ENCODE data around the gene UNC93B1.

Gene UNC93B1

DNA sequence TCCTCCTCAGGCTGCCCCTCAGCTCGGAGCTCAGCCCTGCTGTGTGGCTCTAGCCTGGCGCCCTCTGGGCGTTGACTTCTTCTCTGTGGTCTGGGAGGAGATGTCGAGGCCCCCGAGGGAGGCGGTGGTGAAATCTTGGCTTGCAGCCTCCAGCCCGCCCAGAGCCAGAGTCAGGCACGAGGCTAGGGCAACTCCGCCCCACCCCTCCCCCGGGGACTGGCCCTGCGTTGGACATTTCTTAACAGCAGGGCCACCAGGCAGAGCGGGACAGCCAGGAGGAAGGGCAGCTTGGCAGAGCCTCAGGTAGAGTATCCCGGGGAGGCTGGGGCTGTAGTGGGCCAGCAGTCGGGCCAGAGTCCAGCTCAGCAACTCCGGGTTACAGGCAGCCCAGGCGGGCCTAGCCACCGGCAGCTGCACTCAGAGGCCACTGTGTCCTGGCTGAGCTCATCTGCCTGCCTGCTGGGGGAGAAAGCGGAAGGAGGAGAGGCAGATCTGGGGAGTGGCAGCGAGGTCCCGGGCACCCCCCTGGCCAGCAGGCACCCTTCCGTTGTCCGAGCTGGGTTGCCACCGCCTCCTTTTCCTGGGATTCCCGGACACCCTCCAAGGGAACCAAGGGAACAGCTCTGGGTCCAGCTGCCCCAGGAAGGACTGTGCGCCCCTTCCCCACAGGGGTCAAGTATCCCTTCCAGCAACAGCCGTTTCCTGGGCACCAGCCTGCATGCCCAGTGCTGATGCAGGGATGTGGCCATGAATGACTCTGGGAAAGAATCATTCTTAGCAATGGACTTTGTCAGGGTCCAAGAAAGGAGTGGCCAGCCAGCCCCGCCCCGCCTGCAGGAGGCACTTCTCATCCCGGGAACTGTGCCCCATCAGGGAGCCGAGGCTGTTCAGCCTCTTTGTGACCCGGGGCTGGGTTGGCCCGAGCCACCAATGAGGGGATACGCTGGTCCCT, 6.5 kb upstream of the UNC93B1 start, which contains the start of gene ALDH3B1:
Gene ALDH3B1, plus strand, starts transcription at position 238 of the 952 bp plus-strand sequence. CDS start 4,971 bp downstream, outside the sequence.
- H3K27me3 ChIP-seq (ENCODE audit: insufficient read depth, low read length, poor library complexity) = no peaks in the 10 kb centered on the region
- no peak for TF ChIP-seq EZH2 (IDR thresholded peaks at IDR 0.05; ENCODE audit: borderline replicate concordance, low read depth, low read length, severe bottlenecking)
- TF ChIP-seq, protein P1, sequence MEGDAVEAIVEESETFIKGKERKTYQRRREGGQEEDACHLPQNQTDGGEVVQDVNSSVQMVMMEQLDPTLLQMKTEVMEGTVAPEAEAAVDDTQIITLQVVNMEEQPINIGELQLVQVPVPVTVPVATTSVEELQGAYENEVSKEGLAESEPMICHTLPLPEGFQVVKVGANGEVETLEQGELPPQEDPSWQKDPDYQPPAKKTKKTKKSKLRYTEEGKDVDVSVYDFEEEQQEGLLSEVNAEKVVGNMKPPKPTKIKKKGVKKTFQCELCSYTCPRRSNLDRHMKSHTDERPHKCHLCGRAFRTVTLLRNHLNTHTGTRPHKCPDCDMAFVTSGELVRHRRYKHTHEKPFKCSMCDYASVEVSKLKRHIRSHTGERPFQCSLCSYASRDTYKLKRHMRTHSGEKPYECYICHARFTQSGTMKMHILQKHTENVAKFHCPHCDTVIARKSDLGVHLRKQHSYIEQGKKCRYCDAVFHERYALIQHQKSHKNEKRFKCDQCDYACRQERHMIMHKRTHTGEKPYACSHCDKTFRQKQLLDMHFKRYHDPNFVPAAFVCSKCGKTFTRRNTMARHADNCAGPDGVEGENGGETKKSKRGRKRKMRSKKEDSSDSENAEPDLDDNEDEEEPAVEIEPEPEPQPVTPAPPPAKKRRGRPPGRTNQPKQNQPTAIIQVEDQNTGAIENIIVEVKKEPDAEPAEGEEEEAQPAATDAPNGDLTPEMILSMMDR (IDR thresholded peaks at IDR 0.05; ENCODE audit: borderline replicate concordance, extremely low read depth, low read length, poor library complexity, severe bottlenecking) = no peak
- no peaks in the 10 kb centered on the region for H3K79me2 ChIP-seq (ENCODE audit: insufficient read depth, low read length)
- no peaks in the 10 kb centered on the region; the same call in 1 of the 2 replicates for H4K20me1 ChIP-seq (ENCODE audit: insufficient read depth, low read length)
- H2AFZ ChIP-seq (ENCODE audit: low read depth, low read length) = no peak within 1 kb of the TSS
- no peak within 1 kb of the TSS for H3K27ac ChIP-seq (ENCODE audit: low read length)
- H3K4me3 ChIP-seq (ENCODE audit: low read depth in 1 of 2, low read length in 2 of 2) = no peak within 1 kb of the TSS
- ATAC-seq (ENCODE audit: insufficient read depth, low read depth) (peak; percentile 34; the same call in 2 of the 3 replicates), DNase-seq (no peak)
- H3K36me3 ChIP-seq (ENCODE audit: insufficient read depth, low read length) = no peaks in the 10 kb centered on the region
- H3K4me2 ChIP-seq (ENCODE audit: insufficient read depth, low read length) = no peak within 1 kb of the TSS
- H3K4me1 ChIP-seq (ENCODE audit: insufficient read depth, low read length) = no peaks in the 10 kb centered on the region
- H3K9me3 ChIP-seq (ENCODE audit: insufficient read depth, low read length, severe bottlenecking) = no peaks in the 10 kb centered on the region
- H3K9ac ChIP-seq (ENCODE audit: low read depth, low read length) = no peak within 1 kb of the TSS

DNA sequence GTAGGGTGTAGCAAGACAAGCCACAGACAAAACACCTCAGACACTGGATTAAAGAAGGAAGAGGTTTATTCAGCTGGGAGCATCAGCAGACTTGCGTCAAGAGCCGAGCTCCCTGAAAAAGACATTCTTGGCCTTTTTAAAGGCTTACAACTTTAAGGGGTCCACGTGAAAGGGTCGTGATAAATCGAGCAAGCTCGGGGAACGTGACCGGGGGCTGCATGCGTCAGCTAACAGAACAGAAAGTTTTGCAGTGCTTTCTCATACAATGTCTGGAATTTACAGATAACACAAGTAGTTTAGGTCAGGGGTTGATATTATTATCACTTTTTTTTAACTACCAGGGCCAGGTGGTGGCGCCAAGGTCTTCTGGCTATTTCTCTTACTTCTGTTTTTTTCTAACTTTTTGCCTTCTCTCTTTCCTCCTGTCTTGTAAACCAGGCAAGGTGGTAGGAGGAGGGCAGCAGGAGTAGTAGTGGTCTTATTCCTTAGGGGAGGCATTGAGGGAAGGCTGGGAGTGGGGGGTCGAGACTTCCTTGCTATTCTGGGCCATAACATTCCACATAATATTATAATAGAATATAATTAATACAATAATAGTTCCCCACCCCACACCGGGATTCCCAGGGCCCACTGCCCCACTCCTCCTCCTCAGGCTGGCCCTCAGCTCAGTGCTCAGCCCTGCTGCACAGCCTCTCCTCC, 5.6 kb upstream of the UNC93B1 start:
- H3K27me3 ChIP-seq (ENCODE audit: insufficient read depth, low read length, poor library complexity) = peaks cover 5% of the 10 kb centered on the region
- DNase-seq (no peak), ATAC-seq (ENCODE audit: insufficient read depth, low read depth) (no peak)
- no peak overlapping the region for H3K9ac ChIP-seq (ENCODE audit: low read depth, low read length)
- H4K20me1 ChIP-seq (ENCODE audit: insufficient read depth, low read length) = no peaks in the 10 kb centered on the region
- no peak overlapping the region for H2AFZ ChIP-seq (ENCODE audit: low read depth, low read length)
- no peak overlapping the region for H3K27ac ChIP-seq (ENCODE audit: low read length)
- H3K36me3 ChIP-seq (ENCODE audit: insufficient read depth, low read length) = no peaks in the 10 kb centered on the region
- TF ChIP-seq, protein P1 (IDR thresholded peaks at IDR 0.05; ENCODE audit: borderline replicate concordance, extremely low read depth, low read length, poor library complexity, severe bottlenecking) = peak; percentile 34
- TF ChIP-seq EZH2 (IDR thresholded peaks at IDR 0.05; ENCODE audit: borderline replicate concordance, low read depth, low read length, severe bottlenecking) = no peak
- no peak overlapping the region for H3K4me2 ChIP-seq (ENCODE audit: insufficient read depth, low read length)
- H3K4me1 ChIP-seq (ENCODE audit: insufficient read depth, low read length) = peaks cover 4% of the 10 kb centered on the region; the same call in 1 of the 2 replicates
- no peak overlapping the region for H3K4me3 ChIP-seq (ENCODE audit: low read depth in 1 of 2, low read length in 2 of 2)
- no peaks in the 10 kb centered on the region for H3K79me2 ChIP-seq (ENCODE audit: insufficient read depth, low read length)
- no peaks in the 10 kb centered on the region for H3K9me3 ChIP-seq (ENCODE audit: insufficient read depth, low read length, severe bottlenecking)

DNA sequence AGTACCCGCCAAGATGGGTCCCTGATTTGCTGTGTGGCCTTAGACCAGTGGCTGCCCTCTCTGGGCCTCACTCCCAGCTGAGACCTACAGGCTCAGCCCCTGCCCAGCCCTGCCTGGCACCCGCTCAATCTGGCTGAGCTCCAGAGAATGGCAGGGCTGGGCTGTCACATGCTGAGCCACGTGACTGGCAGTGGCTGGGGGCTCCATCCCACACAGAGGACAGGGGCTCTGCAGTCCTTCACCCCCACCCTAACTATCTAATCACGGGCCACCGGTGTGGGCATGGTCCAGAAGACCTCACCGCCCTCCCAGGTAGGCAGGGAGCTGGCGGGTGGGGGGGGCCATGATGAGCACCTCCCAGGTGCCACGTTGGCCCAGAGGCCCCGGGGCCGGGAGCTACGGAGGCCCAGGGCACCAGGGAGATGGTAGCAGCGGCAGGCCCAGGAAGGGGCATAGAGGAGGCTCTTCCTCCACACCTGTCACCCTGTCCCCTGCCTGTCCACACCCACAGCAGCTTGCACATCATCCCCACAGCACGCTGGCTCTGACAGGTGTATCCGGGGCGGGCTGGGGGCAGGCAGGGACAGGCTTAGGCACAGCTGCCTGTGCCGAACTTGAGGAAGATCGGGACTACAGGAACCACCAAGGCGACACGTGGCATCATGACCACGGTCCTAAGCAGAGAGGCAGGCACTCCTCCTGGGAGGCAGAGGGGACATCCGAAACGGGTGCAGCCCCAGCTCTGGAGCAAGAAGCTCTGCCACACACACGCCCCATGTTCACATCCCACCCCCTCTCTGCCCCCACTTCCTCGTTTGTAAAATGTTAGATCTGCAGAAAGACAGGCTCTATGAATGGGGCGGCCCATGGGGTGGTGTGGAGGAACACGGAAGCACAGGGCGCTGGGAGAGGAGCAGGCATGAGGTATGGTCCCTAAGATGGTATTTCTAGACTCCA, 4.8 kb upstream of the UNC93B1 start:
- H4K20me1 ChIP-seq (ENCODE audit: insufficient read depth, low read length) = no peaks in the 10 kb centered on the region
- H3K9me3 ChIP-seq (ENCODE audit: insufficient read depth, low read length, severe bottlenecking) = no peaks in the 10 kb centered on the region
- peaks cover 12% of the 10 kb centered on the region for H3K27me3 ChIP-seq (ENCODE audit: insufficient read depth, low read length, poor library complexity)
- no peak overlapping the region for H3K4me3 ChIP-seq (ENCODE audit: low read depth in 1 of 2, low read length in 2 of 2)
- no peak for TF ChIP-seq EZH2 (IDR thresholded peaks at IDR 0.05; ENCODE audit: borderline replicate concordance, low read depth, low read length, severe bottlenecking)
- TF ChIP-seq, protein P1 (IDR thresholded peaks at IDR 0.05; ENCODE audit: borderline replicate concordance, extremely low read depth, low read length, poor library complexity, severe bottlenecking) = no peak
- ATAC-seq (ENCODE audit: insufficient read depth, low read depth) = no peak
- H2AFZ ChIP-seq (ENCODE audit: low read depth, low read length) = no peak overlapping the region
- DNase-seq = no peak
- H3K4me2 ChIP-seq (ENCODE audit: insufficient read depth, low read length) = no peak overlapping the region
- no peaks in the 10 kb centered on the region for H3K36me3 ChIP-seq (ENCODE audit: insufficient read depth, low read length)
- no peak overlapping the region for H3K9ac ChIP-seq (ENCODE audit: low read depth, low read length)
- H3K4me1 ChIP-seq (ENCODE audit: insufficient read depth, low read length) = peaks cover 11% of the 10 kb centered on the region
- H3K27ac ChIP-seq (ENCODE audit: low read length) = no peak overlapping the region
- no peaks in the 10 kb centered on the region for H3K79me2 ChIP-seq (ENCODE audit: insufficient read depth, low read length)

Data from DND-41 (cell line).